ENCODE measurements around the gene ANK3.
"Not testable (repeated sequence)": the region's sequence is repeated elsewhere in the genome, so short reads cannot be mapped to it uniquely, and the experiment has no call there.

ANK3 gene

GRCh38 chr10:60086421-60086820, 303.3 kb downstream of the ANK3 start:
- DNase-seq (ENCODE audit: low read depth) = no peak

- no peak for DNase-seq (ENCODE audit: low read depth)
Measured at GRCh38 chr10:60082744-60083344, 306.8 kb downstream of the ANK3 start.

- no peak for DNase-seq (ENCODE audit: low read depth)
Measured at GRCh38 chr10:60082341-60082740, 307.3 kb downstream of the ANK3 start.

GRCh38 chr10:60073781-60074656, 315.7 kb downstream of the ANK3 start:
- no peak for DNase-seq (ENCODE audit: low read depth)

GRCh38 chr10:60073397-60073780, 316.3 kb downstream of the ANK3 start:
- no peak for DNase-seq (ENCODE audit: low read depth)

DNA sequence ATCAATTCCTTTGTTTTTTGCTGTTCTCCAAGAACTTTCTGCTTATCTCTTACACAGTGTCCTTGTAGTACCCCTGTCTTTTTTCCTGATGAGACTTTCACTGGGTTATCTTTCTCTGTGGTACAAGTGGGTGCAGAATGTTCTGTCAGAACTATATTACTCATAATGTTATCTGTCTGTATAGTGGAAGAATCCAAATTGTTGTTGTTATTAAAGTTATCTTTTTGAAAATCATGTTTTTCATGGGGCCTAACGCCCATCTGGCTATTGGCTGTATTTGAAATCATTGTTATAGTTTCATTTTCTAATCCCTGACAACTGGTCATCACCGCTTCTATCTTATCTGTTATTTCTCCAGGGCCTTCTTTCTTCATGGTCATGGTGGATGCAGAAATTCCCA, 320.4 kb downstream of the ANK3 start:
- no peak for DNase-seq (ENCODE audit: low read depth)

- DNase-seq (ENCODE audit: low read depth) = no peak
Measured at GRCh38 chr10:60050366-60050765, 339.3 kb downstream of the ANK3 start.

DNA sequence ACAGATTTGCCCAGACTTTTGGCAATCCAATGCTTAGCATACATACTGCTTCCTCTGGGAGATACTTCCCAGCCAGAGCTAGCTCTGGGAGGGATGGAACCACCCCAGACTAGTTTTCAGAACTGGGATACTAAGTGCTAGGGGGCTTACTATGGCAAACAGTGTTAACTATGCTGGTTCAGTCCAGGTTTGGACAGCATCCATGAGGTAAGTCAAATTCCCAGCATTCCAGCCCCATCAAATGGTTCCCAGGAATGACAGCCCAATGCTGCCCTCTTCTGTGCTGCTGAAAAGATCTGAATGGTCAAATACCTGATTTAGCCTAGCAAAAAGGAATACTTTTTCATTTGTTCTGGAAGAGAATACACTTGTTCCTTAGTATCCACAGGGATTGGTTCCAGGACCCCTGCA, 341.6 kb downstream of the ANK3 start:
- no peak for DNase-seq (ENCODE audit: low read depth)

- no peak for DNase-seq (ENCODE audit: low read depth)
Measured at GRCh38 chr10:60045571-60045970, 344.1 kb downstream of the ANK3 start.

DNA sequence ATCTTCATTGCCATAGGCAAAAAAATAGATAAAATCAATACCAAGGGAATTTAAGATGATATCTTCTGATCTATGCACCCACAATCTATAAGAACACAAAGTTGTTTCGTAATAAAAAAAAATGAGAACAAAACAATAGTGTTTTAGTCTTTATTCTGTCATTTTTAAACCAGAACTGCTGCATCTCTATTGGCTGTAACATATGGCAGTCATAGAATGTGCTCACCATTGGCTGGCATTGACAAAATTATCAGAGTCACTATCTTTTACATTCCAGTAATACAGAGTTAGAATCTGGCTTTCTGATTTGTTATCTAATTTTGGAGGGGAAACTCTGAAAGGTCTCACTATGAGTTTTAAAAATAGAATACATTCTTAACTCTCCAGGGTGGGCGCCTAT, 344.7 kb downstream of the ANK3 start:
- no peak for DNase-seq (ENCODE audit: low read depth)

DNA sequence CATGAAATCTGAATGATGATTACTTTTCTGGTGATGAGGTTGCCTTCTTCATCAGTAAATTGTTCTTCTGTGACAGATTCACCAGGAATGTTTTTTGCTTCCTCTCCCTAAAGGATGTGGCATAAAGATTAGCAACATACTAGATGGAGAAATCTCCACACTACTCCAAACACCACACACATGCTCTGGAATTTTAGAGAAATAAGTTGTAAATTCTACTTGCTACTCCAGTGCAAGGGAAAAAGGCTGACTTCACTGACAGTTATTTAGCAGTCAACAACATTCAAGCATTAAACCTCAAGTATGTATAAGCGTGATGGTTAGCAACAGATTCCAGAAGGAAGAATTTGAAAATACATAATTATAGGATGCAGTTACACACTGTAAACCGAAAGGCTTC, 345.4 kb downstream of the ANK3 start:
- DNase-seq (ENCODE audit: low read depth) = no peak

DNA sequence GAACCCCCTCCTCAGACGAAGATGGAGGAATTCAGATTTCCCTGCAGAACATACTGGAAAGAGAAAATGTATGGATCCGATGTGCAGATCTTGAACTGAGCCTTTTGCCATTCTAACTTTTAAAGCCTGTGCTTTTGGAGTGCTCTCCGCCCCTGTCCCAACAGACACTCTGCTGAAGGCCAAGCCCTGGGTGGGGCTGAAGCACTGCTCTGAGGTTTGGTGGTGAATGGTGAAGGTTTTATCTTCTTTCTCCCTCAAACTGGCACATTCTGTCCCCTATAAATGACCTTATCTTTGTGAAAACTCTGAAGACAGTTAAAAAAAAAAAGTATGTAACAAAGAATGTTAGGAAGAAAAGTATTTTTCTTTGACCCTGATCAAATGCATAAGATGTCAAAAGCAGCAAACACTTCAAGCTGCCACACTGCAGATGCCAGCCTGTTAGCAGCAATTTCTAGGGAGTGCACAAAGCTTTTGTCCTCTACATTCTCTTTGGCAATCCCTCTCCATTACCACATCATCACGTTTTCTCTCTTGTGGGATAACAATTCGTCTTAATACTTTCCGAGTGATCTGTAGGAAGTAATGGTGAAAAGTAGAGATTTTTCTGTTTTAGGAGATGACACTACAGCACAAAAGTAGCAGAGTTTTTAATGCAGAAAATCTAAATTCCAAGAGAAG, 346.0 kb downstream of the ANK3 start:
- DNase-seq (ENCODE audit: low read depth) = no peak

DNA sequence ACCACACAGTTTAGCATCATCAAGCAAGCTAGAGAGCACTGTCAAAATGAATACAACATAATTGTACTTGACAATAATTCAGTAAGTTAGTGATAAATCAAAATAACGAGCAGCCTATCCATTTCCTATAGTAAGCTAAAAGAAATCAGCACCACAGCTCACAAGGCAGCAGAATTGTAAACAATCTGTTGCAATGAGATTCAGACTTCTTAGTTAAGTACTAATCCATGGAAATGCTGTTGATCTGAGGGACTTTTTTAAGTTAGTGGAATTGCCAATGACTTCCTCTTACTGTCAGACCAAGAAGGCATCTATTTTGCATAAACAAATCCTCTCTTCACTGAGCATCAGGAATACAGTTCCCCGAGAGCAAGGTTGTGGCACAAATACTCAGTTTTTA, 346.8 kb downstream of the ANK3 start:
- DNase-seq (ENCODE audit: low read depth) = no peak

DNA sequence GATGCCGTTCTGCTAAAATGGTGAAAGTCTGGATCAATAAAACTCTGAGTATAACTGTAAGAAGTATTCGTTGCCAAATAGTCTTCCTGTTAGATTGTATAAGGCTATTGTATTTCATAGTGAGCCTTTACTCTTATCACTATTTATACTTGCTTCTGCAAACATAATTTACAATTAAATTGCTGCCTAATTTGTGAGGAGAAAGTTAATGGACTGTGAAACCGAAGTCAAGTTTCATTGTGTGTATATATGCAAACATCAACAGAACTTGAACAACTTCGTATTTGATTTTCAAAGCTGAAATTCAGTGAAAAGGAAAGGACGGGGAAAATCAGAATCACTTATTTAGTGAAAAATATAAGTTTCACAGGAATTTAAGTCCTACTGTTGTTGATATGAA, 347.4 kb downstream of the ANK3 start:
- DNase-seq (ENCODE audit: low read depth) = no peak

- no peak for DNase-seq (ENCODE audit: low read depth)
Measured at GRCh38 chr10:60041489-60042133, 348.1 kb downstream of the ANK3 start.

- no peak for DNase-seq (ENCODE audit: low read depth)
Measured at GRCh38 chr10:60040014-60040662, 349.5 kb downstream of the ANK3 start.

DNA sequence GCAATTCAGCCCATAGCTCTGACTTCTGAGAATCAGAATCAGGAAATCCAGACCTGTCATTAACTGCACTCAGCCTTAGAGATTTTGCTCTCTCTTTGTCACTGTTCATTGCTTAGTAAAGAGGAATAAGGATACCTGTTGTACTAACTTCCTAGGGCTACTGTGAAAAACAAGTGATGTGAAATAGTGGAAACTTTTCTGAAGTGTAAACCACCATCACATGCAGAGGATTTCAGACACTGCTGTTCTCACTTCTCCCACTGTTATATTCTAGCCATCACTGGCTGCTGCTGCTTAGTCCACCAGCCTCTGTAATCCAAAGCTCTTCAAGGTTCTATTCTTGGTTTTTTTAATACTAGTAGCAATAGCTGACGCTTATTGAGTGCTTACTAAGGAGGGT, 353.7 kb downstream of the ANK3 start:
- no peak for DNase-seq (ENCODE audit: low read depth)

DNA sequence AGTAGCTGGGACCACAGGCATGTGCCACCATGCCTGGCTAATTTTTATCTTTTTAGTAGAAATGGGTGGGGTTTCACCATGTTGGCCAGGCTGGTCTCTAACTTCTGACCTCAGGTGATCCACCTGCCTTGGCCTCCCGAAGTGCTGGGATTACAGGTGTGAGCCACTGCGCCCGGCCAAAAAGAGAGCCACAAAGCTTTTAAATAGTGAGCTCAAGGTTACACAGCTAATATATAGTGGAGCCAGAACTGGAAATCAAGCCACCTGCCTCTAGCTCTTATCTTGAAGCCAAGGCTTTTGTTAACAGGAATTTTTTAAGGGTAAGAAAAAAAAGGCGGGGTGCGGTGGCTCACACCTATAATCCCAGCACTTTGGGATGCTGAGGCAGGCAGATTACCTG, 354.3 kb downstream of the ANK3 start:
- DNase-seq (ENCODE audit: low read depth) = not testable (repeated sequence)

GRCh38 chr10:60032723-60033122, 357.0 kb downstream of the ANK3 start:
- DNase-seq (ENCODE audit: low read depth) = no peak

DNA sequence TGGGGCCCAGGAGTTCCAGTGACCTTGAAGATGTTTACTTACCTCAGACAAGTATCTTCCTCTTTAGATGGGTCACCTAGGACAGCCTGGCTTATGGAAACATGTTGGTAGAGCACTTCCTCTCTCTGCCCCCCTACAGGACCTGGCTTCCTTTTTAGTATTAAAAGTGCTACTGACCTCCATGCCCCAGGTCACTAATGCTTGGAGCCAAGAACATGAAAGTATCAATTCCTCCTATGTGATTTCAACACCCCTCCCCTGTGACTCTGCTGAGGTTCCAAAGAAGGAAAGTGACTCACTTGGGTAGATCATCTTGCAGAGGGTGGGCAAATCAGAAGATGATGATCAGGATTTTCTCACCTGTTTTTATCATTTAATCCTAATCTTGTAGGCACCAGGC, 358.0 kb downstream of the ANK3 start:
- DNase-seq (ENCODE audit: low read depth) = no peak

DNA sequence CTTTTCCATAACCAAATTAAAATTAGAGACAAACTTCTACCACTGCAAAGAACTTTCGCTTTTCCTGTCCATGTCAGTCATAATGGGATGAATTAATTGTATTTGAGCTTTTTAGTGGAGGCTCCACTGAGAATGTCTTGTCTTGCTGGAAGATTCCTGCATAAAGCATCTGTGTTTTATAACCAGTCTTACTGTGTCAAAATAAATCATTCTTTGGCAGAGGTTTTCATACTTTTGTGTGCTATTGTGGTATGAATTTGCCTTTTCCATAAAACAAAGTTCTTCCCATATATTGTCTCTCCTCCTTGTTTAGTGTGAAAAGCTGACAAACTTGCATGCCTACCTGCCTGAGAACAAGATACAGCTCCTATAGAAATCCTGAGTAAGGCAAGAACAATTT, 358.5 kb downstream of the ANK3 start:
- no peak for DNase-seq (ENCODE audit: low read depth)

DNA sequence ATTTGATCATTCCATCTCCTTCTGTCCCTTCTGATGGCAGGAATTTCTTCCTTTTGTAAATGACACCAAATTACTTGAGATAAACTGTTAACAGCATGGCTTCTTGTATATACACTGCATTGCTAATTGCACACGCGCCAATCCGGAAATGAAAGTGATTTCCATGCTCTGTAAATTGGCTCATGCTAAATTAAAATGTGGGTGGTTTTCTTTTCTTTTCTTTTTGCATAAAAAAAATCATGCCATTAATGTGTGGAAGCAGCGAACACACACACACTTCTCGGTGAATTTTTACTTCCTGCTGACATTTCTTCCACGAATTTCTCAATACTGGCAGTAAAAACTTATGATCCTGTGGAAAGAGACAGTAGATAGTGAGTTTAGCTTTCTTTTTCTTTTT, 360.2 kb downstream of the ANK3 start:
- DNase-seq (ENCODE audit: low read depth) = no peak

Measured in stimulated activated CD8-positive, alpha-beta memory T cell treated with anti-CD3 and anti-CD28 coated beads, Interleukin-7, amount 100 ng/mL, for 24 hours (primary cell).